BLaER1 (cell line): ENCODE results near the gene DDX31.
A peak's percentile ranks its signal among the peaks of the same experiment; 100 is the strongest.

Experiments
- H3K27ac ChIP-seq: shearing (Covaris generic); formaldehyde crosslinking; 2 replicates; pipeline ENCODE4 v1.8.1; 2022
- H3K27me3 ChIP-seq: shearing (Covaris generic); formaldehyde crosslinking; 2 replicates; pipeline ENCODE4 v1.8.1; 2022
- H3K36me3 ChIP-seq: shearing (Covaris generic); formaldehyde crosslinking; 2 replicates; pipeline ENCODE4 v1.8.1; 2022
- H3K4me1 ChIP-seq: shearing (Covaris generic); formaldehyde crosslinking; 2 replicates; pipeline ENCODE4 v1.8.1; 2022
- H3K4me2 ChIP-seq: shearing (Covaris generic); formaldehyde crosslinking; 2 replicates; pipeline ENCODE4 v1.8.1; 2022
- H3K4me3 ChIP-seq: shearing (Covaris generic); formaldehyde crosslinking; 2 replicates; pipeline ENCODE4 v1.8.1; 2022
- H3K9ac ChIP-seq: shearing (Covaris generic); formaldehyde crosslinking; 2 replicates; pipeline ENCODE4 v1.8.1; 2022
- H3K9me3 ChIP-seq: shearing (Covaris generic); formaldehyde crosslinking; 2 replicates; pipeline ENCODE4 v1.8.1; 2022
- H4K20me1 ChIP-seq: shearing (Covaris generic); formaldehyde crosslinking; 2 replicates; pipeline ENCODE4 v1.8.1; 2022
- Cebpa-rat ChIP-seq: shearing (Covaris generic); IDR thresholded peaks from 2 replicates; pipeline ENCODE4 v1.8.1; 2022

Gene DDX31

DNA sequence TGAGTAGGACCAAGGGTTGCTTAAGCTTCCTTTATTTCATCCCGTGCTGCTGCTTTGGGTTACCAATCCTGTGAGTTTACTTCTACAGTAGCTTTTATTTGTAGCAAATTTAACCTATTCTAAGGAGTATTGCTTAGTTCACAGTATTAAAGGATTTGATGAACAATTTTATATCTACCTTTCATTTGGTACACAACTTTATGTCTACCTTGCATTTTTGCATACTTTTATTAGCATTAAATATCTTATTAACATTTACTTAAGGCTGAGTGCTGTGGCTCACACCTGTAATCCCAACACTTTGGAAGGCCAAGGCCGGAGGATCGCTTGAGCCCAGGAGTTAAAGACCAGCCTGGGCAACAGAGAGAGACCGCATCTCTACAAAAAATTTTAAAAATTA is 4.7 kb upstream of the DDX31 start:
- TF ChIP-seq Cebpa-rat = no peak
- Histone ChIP-seq H3K36me3 (peaks cover 36% of the 10 kb centered on the region), H4K20me1 (peaks cover 89% of the 10 kb centered on the region)

DNA sequence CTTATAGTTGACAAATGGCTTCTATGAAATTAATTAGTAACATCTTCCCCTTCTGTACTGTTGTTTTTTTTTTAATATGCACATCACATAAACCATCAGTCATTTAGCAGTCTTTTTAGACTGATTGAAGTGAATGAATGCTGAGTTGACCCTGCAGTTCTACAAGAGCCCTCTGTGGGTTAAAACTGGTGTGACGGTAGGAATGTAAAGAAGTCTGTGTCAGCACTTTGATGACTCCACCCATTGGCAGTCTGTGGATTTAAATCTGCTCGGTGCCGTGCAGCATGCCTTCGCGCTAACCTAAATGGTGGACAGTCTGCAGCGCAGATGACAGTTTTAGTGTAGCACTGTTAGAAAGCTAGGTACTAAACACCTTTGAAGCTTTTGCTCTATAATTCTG is 3.6 kb upstream of the DDX31 start:
- Histone ChIP-seq H3K9ac (no peak overlapping the region), H3K4me2 (peak overlapping the region; percentile 95), H3K27me3 (no peaks in the 10 kb centered on the region), H3K4me1 (peaks cover 35% of the 10 kb centered on the region), H3K27ac (no peak overlapping the region), H4K20me1 (peaks cover 78% of the 10 kb centered on the region), H3K36me3 (peaks cover 25% of the 10 kb centered on the region), H3K4me3 (no peak overlapping the region), H3K9me3 (no peaks in the 10 kb centered on the region)
- TF ChIP-seq Cebpa-rat = no peak

More for the DNA sequence above, 4.7 kb upstream of the DDX31 start:
- Histone ChIP-seq H3K9ac (no peak overlapping the region), H3K4me1 (peaks cover 30% of the 10 kb centered on the region), H3K4me2 (no peak overlapping the region), H3K9me3 (no peaks in the 10 kb centered on the region), H3K4me3 (no peak overlapping the region), H3K27me3 (no peaks in the 10 kb centered on the region), H3K27ac (no peak overlapping the region)

DNA sequence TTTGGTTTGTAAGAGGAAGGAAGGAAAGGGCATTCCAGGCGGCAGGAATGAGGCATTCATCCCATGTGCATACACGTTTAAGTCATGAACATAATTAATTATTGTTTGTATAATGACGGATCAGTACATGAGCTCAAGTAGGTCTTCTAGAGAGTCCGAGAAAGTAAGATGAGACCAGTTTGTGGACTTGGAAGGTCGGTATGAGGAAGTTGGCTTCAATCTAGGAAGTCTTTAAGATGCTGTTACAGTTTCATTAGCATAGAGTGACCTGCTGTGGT is 2.6 kb upstream of the DDX31 start:
- H3K4me1 ChIP-seq = peaks cover 40% of the 10 kb centered on the region
- TF ChIP-seq Cebpa-rat = no peak
- no peak overlapping the region for H3K27ac ChIP-seq
- peak overlapping the region; percentile 38; the same call in 1 of the 2 replicates for H3K9ac ChIP-seq
- H3K4me2 ChIP-seq = peak overlapping the region; percentile 95
- peaks cover 15% of the 10 kb centered on the region for H3K36me3 ChIP-seq
- peaks cover 68% of the 10 kb centered on the region for H4K20me1 ChIP-seq
- H3K9me3 ChIP-seq = no peaks in the 10 kb centered on the region
- no peaks in the 10 kb centered on the region for H3K27me3 ChIP-seq
- H3K4me3 ChIP-seq = peak overlapping the region; percentile 94

DNA sequence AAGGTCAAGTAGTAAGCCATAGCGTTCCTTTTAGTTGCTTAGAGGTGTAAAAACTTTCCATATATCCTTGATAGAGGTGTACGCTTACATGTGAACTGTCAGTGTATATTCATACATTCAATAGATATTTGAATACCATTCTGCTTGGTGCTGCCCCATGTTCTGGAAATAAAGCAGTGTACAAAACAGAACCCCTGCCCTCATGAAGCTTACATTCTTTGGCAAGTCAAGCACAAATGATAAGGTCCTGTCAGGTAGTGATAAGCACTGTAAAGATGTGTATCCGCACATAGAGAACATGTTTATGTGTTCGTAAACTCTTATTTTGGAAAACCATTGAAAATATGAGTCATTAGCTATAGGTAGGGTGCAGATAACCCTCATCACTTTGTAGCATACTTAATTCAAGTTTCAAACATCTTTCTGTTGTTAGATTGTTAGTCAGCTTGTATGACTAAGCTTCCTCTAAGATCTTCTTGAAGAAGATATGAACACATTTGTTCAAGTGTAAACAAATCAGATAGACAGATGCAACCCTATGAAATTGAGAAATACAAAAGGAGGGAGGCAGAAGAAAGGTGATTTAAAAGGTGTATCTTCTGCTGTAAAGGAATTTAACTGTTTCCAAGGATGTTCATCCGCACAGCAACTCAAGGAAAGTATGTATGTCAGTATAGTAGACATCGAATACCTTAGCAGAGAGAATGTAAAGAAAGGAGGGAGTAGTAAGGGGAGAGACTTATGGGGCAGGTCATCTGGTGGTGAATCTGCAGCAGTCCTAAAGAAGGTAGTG is 2.0 kb upstream of the DDX31 start:
- H3K36me3 ChIP-seq = peaks cover 11% of the 10 kb centered on the region; the same call in 1 of the 2 replicates
- TF ChIP-seq Cebpa-rat = no peak
- peak overlapping the region; percentile 95 for H3K4me2 ChIP-seq
- peak overlapping the region; percentile 97 for H3K9ac ChIP-seq
- peak overlapping the region; percentile 94 for H3K4me3 ChIP-seq
- no peaks in the 10 kb centered on the region for H3K9me3 ChIP-seq
- no peaks in the 10 kb centered on the region for H3K27me3 ChIP-seq
- peaks cover 40% of the 10 kb centered on the region for H3K4me1 ChIP-seq
- peak overlapping the region; percentile 97 for H3K27ac ChIP-seq
- peaks cover 65% of the 10 kb centered on the region for H4K20me1 ChIP-seq

DNA sequence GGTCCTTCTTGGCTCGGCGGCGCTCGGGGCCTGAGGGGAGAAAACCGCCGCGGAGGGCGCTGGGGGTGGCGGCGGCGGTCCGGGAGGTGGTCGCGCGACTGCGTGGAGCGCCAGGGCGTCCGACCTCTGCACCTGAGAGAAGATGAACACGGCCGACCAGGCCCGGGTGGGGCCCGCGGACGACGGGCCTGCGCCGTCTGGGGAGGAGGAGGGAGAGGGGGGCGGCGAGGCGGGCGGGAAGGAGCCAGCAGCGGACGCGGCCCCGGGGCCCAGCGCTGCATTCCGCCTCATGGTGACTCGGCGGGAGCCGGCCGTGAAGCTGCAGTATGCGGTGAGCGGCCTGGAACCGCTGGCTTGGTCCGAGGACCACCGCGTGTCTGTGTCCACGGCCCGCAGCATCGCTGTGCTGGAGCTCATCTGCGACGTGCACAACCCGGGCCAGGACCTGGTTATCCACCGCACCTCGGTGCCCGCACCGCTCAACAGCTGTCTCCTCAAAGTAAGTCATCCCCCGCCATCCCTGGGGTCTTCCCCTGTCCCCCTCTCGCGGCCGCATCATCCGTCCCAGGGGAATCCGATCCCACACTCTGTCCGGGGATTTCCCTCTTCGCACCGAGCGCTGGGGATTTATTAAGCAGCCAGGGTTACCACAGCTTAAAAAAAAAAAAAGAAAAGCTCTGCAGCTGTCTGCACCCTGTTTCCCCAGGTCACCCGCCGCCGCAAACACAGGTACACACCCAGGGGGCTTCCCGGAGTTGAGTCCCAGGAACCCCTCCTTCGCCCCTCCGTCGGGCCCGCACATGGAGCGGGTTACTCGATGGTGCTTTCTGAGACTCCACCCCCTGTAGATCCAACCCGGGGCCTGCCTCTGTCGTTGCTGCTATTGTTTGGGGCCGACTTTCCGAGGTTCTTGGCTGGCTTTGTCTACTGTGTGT is 941 bp upstream of the DDX31 start, which contains the start of gene GTF3C4:
Gene GTF3C4, plus strand, starts transcription at position 8 of the 935 bp plus-strand sequence. Its CDS starts 135 bp downstream, at position 143.
- H3K27me3 ChIP-seq = no peaks in the 10 kb centered on the region
- H3K36me3 ChIP-seq = peaks cover 16% of the 10 kb centered on the region; the same call in 1 of the 2 replicates
- H3K27ac ChIP-seq = peak within 1 kb of the TSS; percentile 97
- H3K9ac ChIP-seq = peak within 1 kb of the TSS; percentile 97
- H3K4me2 ChIP-seq = peak within 1 kb of the TSS; percentile 95
- TF ChIP-seq Cebpa-rat = no peak
- H3K4me3 ChIP-seq = peak within 1 kb of the TSS; percentile 94
- peaks cover 65% of the 10 kb centered on the region for H4K20me1 ChIP-seq
- peaks cover 40% of the 10 kb centered on the region for H3K4me1 ChIP-seq
- H3K9me3 ChIP-seq = no peaks in the 10 kb centered on the region

DNA sequence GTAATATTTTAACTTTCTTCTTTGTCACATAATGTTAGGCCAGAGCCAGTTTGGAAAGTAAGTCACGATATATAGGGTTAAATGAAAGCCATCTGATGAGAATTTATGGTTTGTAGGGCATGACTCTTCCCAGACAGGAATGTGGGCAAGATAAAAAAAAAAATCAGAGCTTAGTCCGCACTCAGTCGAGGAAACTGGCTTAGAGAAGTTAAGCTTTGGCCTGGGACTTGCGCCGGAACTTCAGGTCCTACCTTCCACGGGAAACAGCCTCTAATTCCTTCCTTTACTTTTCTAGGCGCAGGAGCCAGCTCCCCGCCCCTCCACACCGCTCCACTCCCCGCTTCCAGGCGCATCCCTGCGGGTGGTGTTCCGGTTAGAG is 475 bp downstream of the DDX31 start:
- Histone ChIP-seq H3K27ac (peak overlapping the region; percentile 97), H3K9me3 (no peaks in the 10 kb centered on the region), H3K4me3 (peak overlapping the region; percentile 94), H3K4me2 (peak overlapping the region; percentile 84), H3K36me3 (peaks cover 23% of the 10 kb centered on the region), H3K4me1 (peaks cover 40% of the 10 kb centered on the region), H3K9ac (peak overlapping the region; percentile 97), H3K27me3 (no peaks in the 10 kb centered on the region), H4K20me1 (peaks cover 65% of the 10 kb centered on the region)
- TF ChIP-seq Cebpa-rat = no peak

DNA sequence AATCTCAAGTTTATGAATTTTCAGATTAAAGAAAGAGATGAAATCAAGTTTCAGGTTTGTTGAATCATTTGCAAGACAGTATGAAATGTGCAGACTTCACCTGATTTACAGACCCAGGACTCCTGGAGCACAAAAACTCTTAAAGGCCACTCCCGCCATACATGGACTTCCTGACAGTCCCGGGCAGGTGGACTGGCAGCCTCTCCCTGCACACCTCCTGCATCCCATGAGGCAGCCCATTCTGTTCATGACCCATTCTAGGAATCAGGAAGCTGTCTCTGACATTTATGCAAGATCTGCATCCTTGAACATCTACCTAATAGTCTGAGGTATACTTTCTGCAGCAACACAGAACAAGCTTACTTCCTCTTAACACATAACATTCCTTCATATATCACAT is 5.9 kb downstream of the DDX31 start:
- Histone ChIP-seq H3K9ac (no peak overlapping the region), H3K4me1 (0 out of 2 replicates have a peak, but pooled peaks cover 9% of the 10 kb centered on the region), H3K4me3 (no peak overlapping the region), H3K9me3 (no peaks in the 10 kb centered on the region), H3K27me3 (no peaks in the 10 kb centered on the region), H3K27ac (no peak overlapping the region), H4K20me1 (peaks cover 76% of the 10 kb centered on the region), H3K36me3 (peaks cover 65% of the 10 kb centered on the region), H3K4me2 (no peak overlapping the region)
- TF ChIP-seq Cebpa-rat = no peak

DNA sequence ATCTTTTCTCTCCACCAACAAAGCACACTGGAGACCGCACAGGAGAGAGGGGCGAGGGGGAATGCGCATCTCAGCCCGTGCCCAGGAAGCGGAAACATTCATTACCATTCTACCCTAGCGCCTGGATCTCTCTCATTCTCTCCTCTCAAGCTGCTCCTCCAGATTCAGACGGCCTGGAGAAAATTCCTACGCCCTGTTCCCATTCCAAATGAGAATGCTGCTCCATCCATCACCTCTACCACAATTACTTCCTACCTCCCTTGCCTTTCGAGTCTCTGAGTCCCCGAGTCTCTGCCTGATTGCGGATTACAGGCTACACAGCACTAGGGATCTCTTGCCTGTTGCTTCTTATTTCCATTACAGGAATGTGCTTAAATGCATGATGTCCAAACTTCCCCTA is 6.7 kb downstream of the DDX31 start:
- no peak overlapping the region for H3K4me2 ChIP-seq

DNA sequence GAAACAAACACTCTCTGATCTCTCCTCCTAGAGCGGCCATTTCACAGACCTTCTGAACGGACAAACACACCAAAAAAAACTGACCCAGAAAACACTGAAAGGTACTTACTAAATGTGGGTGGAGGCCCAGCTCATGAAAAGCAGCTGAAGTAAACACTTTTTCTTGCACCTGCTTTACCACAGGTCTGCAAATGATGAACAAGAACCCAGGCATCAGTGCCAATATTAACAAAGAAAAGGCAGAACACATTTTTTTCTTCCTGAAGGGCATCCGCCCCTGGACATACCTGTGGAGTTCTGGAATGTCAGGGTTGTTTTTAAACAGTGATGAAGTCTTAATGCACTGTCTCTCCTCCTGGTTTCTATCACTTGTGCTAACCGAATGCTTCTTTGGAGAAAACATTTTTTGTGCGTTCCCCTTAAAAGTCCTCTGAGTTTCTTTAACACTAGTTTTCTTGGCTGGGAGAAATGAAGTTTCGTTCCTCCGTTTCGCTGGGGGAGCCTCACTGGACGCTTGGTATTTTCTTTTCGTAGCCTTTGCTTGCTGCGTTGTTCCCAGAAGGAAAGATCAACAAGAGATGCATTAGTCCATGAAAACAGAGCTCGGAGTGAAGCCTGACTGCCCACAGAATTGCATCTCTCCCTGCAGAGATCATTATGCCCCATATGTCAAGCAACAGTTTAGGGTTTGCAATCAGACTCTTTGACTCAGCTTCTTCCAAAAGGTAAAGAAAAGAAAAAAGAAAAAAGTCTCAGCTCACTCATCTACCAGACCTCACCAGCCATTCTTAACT is 7.4 kb downstream of the DDX31 start:
- TF ChIP-seq Cebpa-rat = no peak
- Histone ChIP-seq H3K9me3 (no peaks in the 10 kb centered on the region), H3K27me3 (no peaks in the 10 kb centered on the region), H3K36me3 (peaks cover 80% of the 10 kb centered on the region), H3K9ac (no peak overlapping the region), H4K20me1 (peaks cover 91% of the 10 kb centered on the region), H3K4me2 (no peak overlapping the region), H3K4me1 (no peaks in the 10 kb centered on the region), H3K4me3 (no peak overlapping the region), H3K27ac (no peak overlapping the region)

More for the DNA sequence above, 6.7 kb downstream of the DDX31 start:
- TF ChIP-seq Cebpa-rat = no peak
- no peak overlapping the region for H3K9ac ChIP-seq
- 0 out of 2 replicates have a peak, but pooled peaks cover 4% of the 10 kb centered on the region for H3K4me1 ChIP-seq
- no peaks in the 10 kb centered on the region for H3K27me3 ChIP-seq
- peaks cover 72% of the 10 kb centered on the region for H3K36me3 ChIP-seq
- peaks cover 83% of the 10 kb centered on the region for H4K20me1 ChIP-seq
- no peaks in the 10 kb centered on the region for H3K9me3 ChIP-seq
- no peak overlapping the region for H3K27ac ChIP-seq
- no peak overlapping the region for H3K4me3 ChIP-seq
